HG03280 (cell line): Measurements from ENCODE around the gene ADAMTS17.
"Not testable (repeated sequence)": the region's sequence is repeated elsewhere in the genome, so short reads cannot be mapped to it uniquely, and the experiment has no call there.

ENCODE experiments used
- ATAC-seq: cut with Tn5 transposase; IDR thresholded peaks from one replicate; pipeline ENCODE4 v1.9.1; 2021; ENCODE audit warnings: mild to moderate bottlenecking, moderate library complexity; ENCODE audit not compliant: unreplicated experiment

Gene ADAMTS17

GRCh38 chr15:99983171-99983885 is 358.4 kb downstream of the ADAMTS17 start:
- ATAC-seq = no peak

GRCh38 chr15:99982662-99983061 is 359.1 kb downstream of the ADAMTS17 start:
- ATAC-seq = no peak

- no peak for ATAC-seq
These were observed 359.7 kb downstream of the ADAMTS17 start for GRCh38 chr15:99981839-99982658.

- ATAC-seq = no peak
These were observed 360.6 kb downstream of the ADAMTS17 start for GRCh38 chr15:99981191-99981647.

- ATAC-seq = no peak
These were observed 361.0 kb downstream of the ADAMTS17 start for GRCh38 chr15:99980752-99981151.

GRCh38 chr15:99979886-99980285 is 361.9 kb downstream of the ADAMTS17 start:
- ATAC-seq = not testable (repeated sequence)

GRCh38 chr15:99979371-99979770 is 362.4 kb downstream of the ADAMTS17 start:
- no peak for ATAC-seq

- no peak for ATAC-seq
These were observed 363.3 kb downstream of the ADAMTS17 start for GRCh38 chr15:99978426-99978825.

- ATAC-seq = no peak
These were observed 363.8 kb downstream of the ADAMTS17 start for GRCh38 chr15:99977929-99978328.

- no peak for ATAC-seq
These were observed 364.9 kb downstream of the ADAMTS17 start for GRCh38 chr15:99976811-99977271.

- no peak for ATAC-seq
These were observed 365.8 kb downstream of the ADAMTS17 start for GRCh38 chr15:99976000-99976399.

- no peak for ATAC-seq
These were observed 367.5 kb downstream of the ADAMTS17 start for GRCh38 chr15:99974246-99974645.

- ATAC-seq = no peak
These were observed 368.4 kb downstream of the ADAMTS17 start for GRCh38 chr15:99973351-99973750.

GRCh38 chr15:99970891-99971430 is 370.8 kb downstream of the ADAMTS17 start:
- no peak for ATAC-seq

GRCh38 chr15:99969261-99969920 is 372.4 kb downstream of the ADAMTS17 start:
- no peak for ATAC-seq

- ATAC-seq = no peak
These were observed 373.9 kb downstream of the ADAMTS17 start for GRCh38 chr15:99967841-99968371.

- no peak for ATAC-seq
These were observed 375.0 kb downstream of the ADAMTS17 start for GRCh38 chr15:99966815-99967214.

- no peak for ATAC-seq
These were observed 376.4 kb downstream of the ADAMTS17 start for GRCh38 chr15:99965376-99965775.

GRCh38 chr15:99963976-99964375 is 377.8 kb downstream of the ADAMTS17 start:
- ATAC-seq = no peak

- no peak for ATAC-seq
These were observed 378.5 kb downstream of the ADAMTS17 start for GRCh38 chr15:99963096-99963825.
